NOMO-1 treated with DMSO at 0.1 percent for 48 hours (cell line): Measurements from ENCODE around the gene SRSF2.
"Not testable (repeated sequence)": the region's sequence is repeated elsewhere in the genome, so short reads cannot be mapped to it uniquely, and the experiment has no call there.

Experiments
- DNase-seq: peaks from one replicate; lab custom pipeline; 2025; ENCODE audit not compliant: unreplicated experiment; lab: John Stamatoyannopoulos, UW

The SRSF2 gene

GRCh38 chr17:76722279-76722678, 14.9 kb downstream of the SRSF2 start:
- no peak for DNase-seq

- no peak for DNase-seq
These were observed 15.7 kb downstream of the SRSF2 start for GRCh38 chr17:76721463-76721862.

DNA sequence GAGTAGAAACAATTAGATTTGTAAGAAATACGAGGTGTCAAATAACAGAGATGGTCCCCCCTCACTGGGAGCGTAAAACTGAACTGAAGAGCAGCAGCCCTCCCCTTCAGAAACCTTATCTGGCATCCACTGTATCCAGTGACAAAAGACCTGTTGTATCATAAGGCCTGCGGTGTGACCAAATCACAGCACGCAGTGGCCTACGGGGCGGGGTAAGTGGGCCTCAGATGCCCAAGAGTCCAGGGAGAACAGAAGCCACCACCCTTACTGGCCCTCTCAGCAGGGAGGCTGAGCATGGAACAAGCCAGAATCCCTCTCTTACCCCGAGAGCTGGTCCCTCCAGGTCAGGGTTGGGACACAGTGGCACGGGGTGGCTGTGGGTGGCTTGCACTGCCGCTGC, 16.2 kb downstream of the SRSF2 start:
- DNase-seq: no peak

GRCh38 chr17:76720211-76720610, 16.9 kb downstream of the SRSF2 start:
- DNase-seq: no peak

- no peak for DNase-seq
These were observed 18.6 kb downstream of the SRSF2 start for GRCh38 chr17:76718516-76718915.

DNA sequence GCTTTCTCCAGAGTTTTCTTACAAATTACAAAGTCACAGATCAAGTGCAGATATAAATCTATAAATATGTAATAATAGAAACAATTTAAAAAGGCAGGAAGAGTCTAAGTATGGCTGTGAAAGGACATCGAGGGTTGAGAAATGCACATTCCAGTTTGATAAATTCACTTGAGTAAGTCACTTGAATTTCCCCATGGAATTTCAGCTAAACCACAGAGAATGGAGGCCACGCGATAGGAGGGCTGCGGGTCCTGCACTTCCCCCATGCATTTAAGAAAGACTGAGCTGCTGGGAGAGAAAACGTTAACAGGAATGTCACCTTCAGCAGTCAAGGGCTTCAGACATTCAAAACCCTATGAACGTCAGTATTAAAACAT, 20.3 kb downstream of the SRSF2 start:
- DNase-seq: no peak

GRCh38 chr17:76716146-76716838, 20.8 kb downstream of the SRSF2 start:
- peak; percentile 99 for DNase-seq

- no peak for DNase-seq
These were observed 21.7 kb downstream of the SRSF2 start for GRCh38 chr17:76715496-76715830.

- DNase-seq: peak; percentile 40
These were observed 22.2 kb downstream of the SRSF2 start for GRCh38 chr17:76714822-76715495.

GRCh38 chr17:76714336-76714735, 22.8 kb downstream of the SRSF2 start:
- DNase-seq: no peak

DNA sequence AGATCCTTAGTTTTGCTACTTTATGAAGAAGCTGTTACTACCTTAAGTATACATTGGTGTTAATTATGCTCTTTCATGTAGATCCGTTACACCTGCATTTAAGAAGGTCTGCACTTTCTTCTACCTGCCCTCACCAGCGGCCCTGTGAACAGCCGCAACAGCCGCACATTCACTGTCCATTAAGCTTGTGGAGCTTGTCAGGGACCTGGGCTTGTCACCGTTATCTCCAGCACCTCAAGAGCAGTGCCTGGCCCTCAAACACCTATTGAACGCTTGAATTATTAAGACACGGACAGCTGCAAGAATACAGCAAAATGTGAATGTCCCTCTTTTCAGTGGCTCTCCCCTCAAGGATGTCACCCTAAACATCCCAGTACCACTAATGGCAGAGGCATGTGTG, 23.4 kb downstream of the SRSF2 start:
- DNase-seq: no peak

- not testable (repeated sequence) for DNase-seq
These were observed 24.8 kb downstream of the SRSF2 start for GRCh38 chr17:76712321-76712720.

- DNase-seq: no peak
These were observed 26.1 kb downstream of the SRSF2 start, which contains the start of gene MXRA7 for GRCh38 chr17:76710863-76711611. MXRA7 (minus strand) TSS chr17:76710965; CDS start chr17:76710946, 19 bp downstream.

- not testable (repeated sequence) for DNase-seq
These were observed 26.9 kb downstream of the SRSF2 start for GRCh38 chr17:76709951-76710862.

DNA sequence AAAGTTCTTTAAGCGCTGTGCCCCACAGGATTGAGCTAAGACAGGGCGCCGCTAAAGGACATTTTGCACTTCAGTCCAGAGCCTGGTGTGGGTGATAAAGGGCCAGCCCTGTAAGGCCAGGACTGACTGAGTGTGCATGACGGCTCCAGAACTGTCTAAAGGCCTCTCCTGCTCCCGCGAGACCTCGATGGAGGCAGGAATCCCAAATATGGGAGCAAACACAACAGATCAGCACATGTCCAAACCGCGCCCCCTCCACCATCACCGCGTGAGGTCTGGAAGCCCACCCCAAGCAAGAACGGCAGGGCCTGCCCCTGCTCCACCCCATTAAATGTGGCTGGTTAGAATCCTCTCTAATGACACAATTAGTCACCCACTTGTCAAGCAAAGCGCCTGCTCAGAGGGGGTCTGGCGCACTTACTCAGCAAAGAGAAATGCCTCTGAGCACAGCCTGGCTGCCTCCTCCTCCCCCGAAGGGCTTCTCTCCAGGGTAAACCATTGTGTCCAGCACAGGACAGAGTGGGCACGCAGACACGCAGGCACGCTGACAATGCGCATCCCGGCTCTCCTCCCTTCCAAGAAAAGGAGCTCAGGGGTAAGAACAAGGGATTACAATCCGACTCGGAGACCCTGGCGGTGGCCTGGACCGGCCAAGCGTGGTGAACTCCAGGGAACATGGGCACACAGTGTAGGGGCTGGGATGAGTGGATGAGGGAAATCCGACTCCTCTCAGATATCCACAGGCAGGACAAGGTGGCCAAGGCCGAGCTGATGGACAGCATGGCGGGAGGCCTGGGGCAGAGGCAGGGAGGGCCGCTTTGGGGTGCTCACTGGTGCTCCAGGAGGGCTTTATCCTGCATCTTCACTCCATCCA, 27.8 kb downstream of the SRSF2 start:
- DNase-seq: no peak

GRCh38 chr17:76707985-76708807, 28.9 kb downstream of the SRSF2 start:
- DNase-seq: no peak

DNA sequence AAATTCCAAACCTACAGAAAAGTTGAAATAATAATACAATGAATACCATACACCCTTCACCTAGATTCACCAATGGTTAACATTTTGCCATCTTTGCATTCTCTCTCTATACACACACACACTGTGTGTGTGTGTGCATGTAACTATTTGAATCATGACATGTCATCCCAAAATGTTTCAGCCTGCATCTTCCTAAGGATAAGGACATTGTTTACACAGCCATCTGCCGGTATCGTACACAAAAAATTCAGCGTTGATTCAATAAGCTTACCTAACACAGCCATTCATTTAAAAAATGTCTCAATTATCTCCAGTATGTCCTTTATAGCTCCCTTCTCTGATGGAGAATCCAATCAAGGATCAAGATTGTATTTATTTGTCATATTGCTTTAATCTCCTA, 30.3 kb downstream of the SRSF2 start:
- no peak for DNase-seq

DNA sequence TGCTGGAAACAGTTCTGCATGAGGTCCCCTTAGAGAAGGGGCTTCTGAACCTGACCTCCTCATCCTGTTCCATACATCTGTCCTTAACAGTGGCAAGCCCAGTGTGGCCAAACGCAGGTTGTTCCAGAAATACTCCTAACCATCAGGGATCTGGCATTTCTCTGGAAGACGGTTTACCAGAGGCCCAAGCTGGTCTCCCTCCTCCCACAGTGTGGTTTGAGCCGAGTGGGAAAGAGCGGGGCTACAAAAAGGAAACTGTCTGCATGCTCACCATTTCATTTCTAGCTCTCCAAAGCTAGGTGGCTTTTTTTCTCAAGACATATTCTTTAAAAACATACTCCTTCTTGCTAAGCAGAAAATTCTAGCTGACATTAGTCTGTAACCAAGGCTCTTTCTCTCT, 32.3 kb downstream of the SRSF2 start:
- no peak for DNase-seq

DNA sequence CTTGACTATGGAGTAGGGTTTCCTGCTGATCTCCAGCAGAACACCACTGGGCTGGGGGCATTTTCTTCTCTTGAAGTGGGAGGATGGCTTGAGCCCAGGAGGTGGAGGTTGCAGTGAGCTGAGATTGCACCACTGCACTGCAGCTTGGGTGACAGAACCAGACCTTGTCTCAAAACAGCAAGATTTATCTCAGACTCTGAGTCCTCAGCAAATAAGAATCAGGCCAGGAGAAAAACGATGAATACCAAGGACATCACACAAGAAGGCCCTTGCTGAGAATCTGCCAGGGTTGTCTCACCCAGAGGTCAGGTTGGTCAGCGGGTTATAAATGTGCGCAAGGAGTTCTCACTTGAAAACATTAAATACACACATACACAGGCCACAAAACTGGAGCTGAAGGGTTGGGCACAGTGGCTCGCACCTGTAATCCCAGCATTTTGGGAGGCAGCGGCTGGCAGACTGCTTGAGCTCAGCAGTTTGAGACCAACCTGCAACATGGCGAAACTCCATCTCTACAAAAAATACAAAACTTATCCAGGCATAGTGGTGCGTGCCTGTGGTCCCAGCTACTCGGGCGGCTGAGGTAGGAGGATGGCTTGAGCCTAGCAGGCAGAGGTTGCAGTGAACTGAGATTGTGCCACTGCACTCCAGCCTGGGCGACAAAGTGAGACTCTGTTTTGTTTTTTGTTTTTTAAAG, 34.0 kb downstream of the SRSF2 start:
- DNase-seq: no peak
